ENCODE data around the gene ZMYND15. TPM values are rescaled to one million over a fixed set of nuclear protein-coding genes. Genes with fewer than 3 reads are reported as not detected.

The ZMYND15 gene
- total RNA-seq, 5 donors from 2014 or later (not counting 1 experiment from before 2014, with no cell fraction given), result 0.29 to 1.4 (median 0.44) TPM

DNA sequence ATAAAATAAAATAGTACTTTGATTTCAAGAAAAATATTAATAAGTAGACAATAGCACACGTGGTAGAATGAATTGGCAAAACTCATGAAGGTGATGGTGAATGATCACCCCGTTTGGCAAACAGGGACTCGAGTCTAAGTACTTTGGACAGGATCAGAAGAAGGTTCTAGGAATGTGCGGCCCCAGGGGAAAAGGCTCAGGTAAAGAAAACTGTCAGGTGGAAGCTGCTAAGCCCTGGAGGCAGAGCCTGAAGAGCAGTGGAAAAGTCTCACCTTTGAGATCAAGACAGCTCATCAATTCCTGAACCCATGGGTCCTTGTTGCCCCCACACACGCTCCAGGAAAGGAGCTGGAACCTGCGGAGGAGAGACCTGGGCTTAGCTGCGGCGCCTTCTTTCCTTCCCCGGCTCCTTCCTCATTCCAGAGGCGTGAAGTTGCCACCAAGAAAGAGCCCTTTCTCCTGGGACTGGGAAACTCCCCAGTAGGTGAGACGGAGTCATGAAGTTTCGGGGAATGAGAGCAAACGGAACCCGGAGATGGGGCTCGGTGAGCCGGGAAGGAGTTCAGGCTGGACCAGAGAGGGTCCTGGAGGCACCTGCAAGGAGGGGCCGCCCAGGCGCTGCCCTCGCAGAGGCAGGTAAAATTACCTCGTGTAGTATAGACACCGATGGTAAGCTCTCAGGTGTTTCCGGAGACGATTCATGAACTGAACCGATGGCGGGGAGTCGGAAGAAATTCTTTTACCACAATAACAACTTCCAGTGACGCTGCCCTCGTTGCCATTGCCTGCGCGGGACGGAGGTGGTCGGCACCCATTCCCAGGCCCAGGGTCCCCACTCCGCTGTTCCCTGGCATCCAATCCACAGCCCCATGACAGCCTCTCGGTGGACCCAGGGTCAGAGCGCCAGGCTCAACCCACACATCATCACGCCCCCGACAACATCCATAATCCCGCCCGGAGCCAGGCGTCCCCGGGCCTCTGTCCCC is 1.2 kb upstream of the ZMYND15 start:
- Histone ChIP-seq H3K27ac (ENCODE audit: low read length) (no peak overlapping the region), H3K4me1 (ENCODE audit: control insufficient read depth in 1 of 2, extremely low read depth in 1 of 2, insufficient read depth in 2 of 2, low read length in 2 of 2) (peaks cover 2 to 24% of the 10 kb centered on the region in 2 experiments), H3K4me3 (ENCODE audit: control insufficient read depth in 1 of 2, extremely low read depth in 1 of 2, low read length in 1 of 2) (peak overlapping the region; percentile 65 to 79), H3K9me3 (no peaks in the 10 kb centered on the region), H3K27me3 (replicated peaks in 1 of 2; ENCODE audit: control insufficient read depth in 2 of 2, extremely low read depth in 1 of 2, insufficient read depth in 2 of 2, low read length in 1 of 2) (peaks cover 7 to 47% of the 10 kb centered on the region in 2 experiments), H3K36me3 (ENCODE audit: control insufficient read depth in 2 of 2, extremely low read depth in 1 of 2, insufficient read depth in 1 of 2, low read length in 1 of 2) (no peaks in the 10 kb centered on the region)
- DNase-seq (peak in 25 of 35 experiments; percentile 19 to 60 (median 37)), ATAC-seq (replicated peaks in 1 of 4) (peak; percentile 46 to 70 (median 63))
- H3K27me3 Mint-ChIP-seq, result peaks cover 4 to 18% of the 10 kb centered on the region in 2 donors
- POLR2A ChIA-PET, result no interaction called here
- 26% methylated on average over 41 of the region's 41 CpGs for WGBS (ENCODE audit: insufficient coverage)
- peak overlapping the region; percentile 81 to 87 (median 84) for H3K4me3 Mint-ChIP-seq
- CTCF ChIA-PET, result no interaction called here
- no peaks in the 10 kb centered on the region for H3K36me3 Mint-ChIP-seq
- no peaks in the 10 kb centered on the region for H3K9me3 Mint-ChIP-seq
- H3K4me1 Mint-ChIP-seq, result peaks cover 15 to 26% (median 20%) of the 10 kb centered on the region in 3 donors
- H3K27ac Mint-ChIP-seq, result peak overlapping the region; percentile 63 to 73

DNA sequence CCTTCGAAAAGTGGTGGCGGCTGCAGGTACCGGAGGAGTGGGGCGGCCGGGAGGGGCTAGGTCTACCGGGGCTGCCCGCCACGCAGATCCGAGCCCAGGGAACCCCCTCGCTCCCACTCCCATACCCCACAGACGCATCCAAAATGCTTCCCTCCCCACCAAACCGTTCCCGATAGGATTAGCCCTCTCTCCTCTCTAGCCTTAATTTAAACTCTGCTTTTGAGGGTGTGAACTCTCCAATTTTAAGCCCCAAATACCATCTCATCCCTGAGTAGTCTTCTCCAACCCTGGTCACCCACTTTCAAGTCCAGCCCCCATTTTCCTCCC is 355 bp downstream of the ZMYND15 start:
- 15% methylated on average over 12 of the region's 13 CpGs for WGBS (ENCODE audit: insufficient coverage)
- no peak for DNase-seq
- H3K27ac ChIP-seq (ENCODE audit: low read length), result no peak overlapping the region
- ChIA-PET POLR2A (no interaction called here), CTCF (no interaction called here)
- H3K36me3 Mint-ChIP-seq, result no peaks in the 10 kb centered on the region
- peak overlapping the region; percentile 65 to 79 for H3K4me3 ChIP-seq (ENCODE audit: control insufficient read depth in 1 of 2, extremely low read depth in 1 of 2, low read length in 1 of 2)
- H3K4me1 Mint-ChIP-seq, result peaks cover 13 to 20% (median 17%) of the 10 kb centered on the region in 3 donors
- H3K9me3 ChIP-seq, result no peaks in the 10 kb centered on the region
- peaks cover 2 to 27% of the 10 kb centered on the region in 2 experiments for H3K4me1 ChIP-seq (ENCODE audit: control insufficient read depth in 1 of 2, extremely low read depth in 1 of 2, insufficient read depth in 2 of 2, low read length in 2 of 2)
- peaks cover 8 to 63% of the 10 kb centered on the region in 2 experiments for H3K27me3 ChIP-seq (replicated peaks in 1 of 2; ENCODE audit: control insufficient read depth in 2 of 2, extremely low read depth in 1 of 2, insufficient read depth in 2 of 2, low read length in 1 of 2)
- H3K4me3 Mint-ChIP-seq, result peak overlapping the region; percentile 77 to 88 (median 81)
- H3K27me3 Mint-ChIP-seq, result peaks cover 4 to 19% of the 10 kb centered on the region in 2 donors
- H3K27ac Mint-ChIP-seq, result peak overlapping the region; percentile 54 to 55
- H3K36me3 ChIP-seq (ENCODE audit: control insufficient read depth in 2 of 2, extremely low read depth in 1 of 2, insufficient read depth in 1 of 2, low read length in 1 of 2), result no peaks in the 10 kb centered on the region
- ATAC-seq (replicated peaks in 1 of 4), result no peak
- H3K9me3 Mint-ChIP-seq, result no peaks in the 10 kb centered on the region

DNA sequence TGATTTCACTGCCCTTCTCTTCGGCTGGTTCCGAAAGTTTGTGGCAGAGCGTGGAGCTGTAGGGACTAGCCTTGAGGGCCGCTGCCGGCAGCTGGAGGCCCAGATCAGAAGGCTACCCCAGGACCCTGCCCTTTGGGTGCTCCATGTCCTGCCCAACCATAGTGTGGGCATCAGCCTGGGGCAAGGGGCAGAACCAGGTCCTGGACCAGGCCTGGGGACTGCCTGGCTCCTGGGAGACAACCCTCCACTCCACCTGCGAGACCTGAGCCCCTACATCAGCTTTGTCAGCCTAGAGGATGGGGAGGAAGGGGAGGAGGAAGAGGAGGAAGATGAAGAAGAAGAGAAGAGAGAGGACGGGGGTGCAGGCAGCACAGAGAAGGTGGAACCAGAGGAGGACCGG is 951 bp downstream of the ZMYND15 start:
- no peak for ATAC-seq (replicated peaks in 1 of 4)
- Histone ChIP-seq H3K9me3 (no peaks in the 10 kb centered on the region), H3K4me3 (ENCODE audit: control insufficient read depth in 1 of 2, extremely low read depth in 1 of 2, low read length in 1 of 2) (no peak overlapping the region), H3K36me3 (ENCODE audit: control insufficient read depth in 2 of 2, extremely low read depth in 1 of 2, insufficient read depth in 1 of 2, low read length in 1 of 2) (no peaks in the 10 kb centered on the region), H3K27me3 (replicated peaks in 1 of 2; ENCODE audit: control insufficient read depth in 2 of 2, extremely low read depth in 1 of 2, insufficient read depth in 2 of 2, low read length in 1 of 2) (peaks cover 8 to 68% of the 10 kb centered on the region in 2 experiments), H3K4me1 (ENCODE audit: control insufficient read depth in 1 of 2, extremely low read depth in 1 of 2, insufficient read depth in 2 of 2, low read length in 2 of 2) (peaks cover 2 to 31% of the 10 kb centered on the region in 2 experiments), H3K27ac (ENCODE audit: low read length) (no peak overlapping the region)
- ChIA-PET CTCF (no interaction called here), POLR2A (no interaction called here)
- no peak for DNase-seq
- H3K9me3 Mint-ChIP-seq, result no peaks in the 10 kb centered on the region
- peak overlapping the region; percentile 77 to 88 (median 81) for H3K4me3 Mint-ChIP-seq
- WGBS (ENCODE audit: insufficient coverage), result 96% methylated on average over 5 of the region's 8 CpGs
- peak overlapping the region; percentile 54 to 55 for H3K27ac Mint-ChIP-seq
- peaks cover 13 to 22% (median 22%) of the 10 kb centered on the region in 3 donors for H3K4me1 Mint-ChIP-seq
- H3K27me3 Mint-ChIP-seq, result peaks cover 4 to 19% of the 10 kb centered on the region in 2 donors
- H3K36me3 Mint-ChIP-seq, result no peaks in the 10 kb centered on the region

DNA sequence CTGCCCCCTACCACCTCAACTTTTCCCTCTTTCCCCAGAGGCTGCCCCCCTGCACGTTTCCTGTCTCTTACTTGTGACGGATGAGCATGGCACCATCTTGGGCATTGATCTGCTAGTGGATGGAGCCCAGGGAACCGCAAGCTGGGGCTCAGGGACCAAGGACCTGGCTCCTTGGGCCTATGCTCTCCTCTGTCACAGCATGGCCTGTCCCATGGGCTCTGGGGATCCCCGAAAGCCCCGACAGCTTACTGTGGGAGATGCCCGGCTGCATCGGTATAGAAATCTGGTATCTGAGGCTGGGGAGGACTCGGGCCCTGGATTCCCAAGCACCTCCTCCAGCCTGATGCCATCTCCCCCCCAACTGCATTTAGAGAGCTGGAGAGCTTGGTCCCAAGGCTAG is 1.9 kb downstream of the ZMYND15 start:
- H3K27me3 ChIP-seq (replicated peaks in 1 of 2; ENCODE audit: control insufficient read depth in 2 of 2, extremely low read depth in 1 of 2, insufficient read depth in 2 of 2, low read length in 1 of 2), result peaks cover 7 to 73% of the 10 kb centered on the region in 2 experiments
- H3K9me3 Mint-ChIP-seq, result no peaks in the 10 kb centered on the region
- no peaks in the 10 kb centered on the region for H3K36me3 ChIP-seq (ENCODE audit: control insufficient read depth in 2 of 2, extremely low read depth in 1 of 2, insufficient read depth in 1 of 2, low read length in 1 of 2)
- 100% methylated on average over 2 of the region's 8 CpGs for WGBS (ENCODE audit: insufficient coverage)
- CTCF ChIA-PET, result no interaction called here
- H3K27ac Mint-ChIP-seq, result no peak overlapping the region
- H3K4me3 ChIP-seq (ENCODE audit: control insufficient read depth in 1 of 2, extremely low read depth in 1 of 2, low read length in 1 of 2), result no peak overlapping the region
- H3K27me3 Mint-ChIP-seq, result peaks cover 4 to 19% of the 10 kb centered on the region in 2 donors
- DNase-seq, result no peak
- H3K4me1 ChIP-seq (ENCODE audit: control insufficient read depth in 1 of 2, extremely low read depth in 1 of 2, insufficient read depth in 2 of 2, low read length in 2 of 2), result peaks cover 2 to 31% of the 10 kb centered on the region in 2 experiments
- no peaks in the 10 kb centered on the region for H3K9me3 ChIP-seq
- POLR2A ChIA-PET, result interaction anchor here (0.7 kb wide), 2 partner anchors 33 to 227 kb away, joined by 6 to 7 read pairs; no protein-coding TSS in a partner anchor
- H3K4me1 Mint-ChIP-seq, result peaks cover 13 to 23% (median 22%) of the 10 kb centered on the region in 3 donors
- no peak overlapping the region for H3K27ac ChIP-seq (ENCODE audit: low read length)
- H3K36me3 Mint-ChIP-seq, result no peaks in the 10 kb centered on the region
- H3K4me3 Mint-ChIP-seq, result peak overlapping the region; percentile 39 to 62 (median 51)
- ATAC-seq (replicated peaks in 1 of 4), result no peak

DNA sequence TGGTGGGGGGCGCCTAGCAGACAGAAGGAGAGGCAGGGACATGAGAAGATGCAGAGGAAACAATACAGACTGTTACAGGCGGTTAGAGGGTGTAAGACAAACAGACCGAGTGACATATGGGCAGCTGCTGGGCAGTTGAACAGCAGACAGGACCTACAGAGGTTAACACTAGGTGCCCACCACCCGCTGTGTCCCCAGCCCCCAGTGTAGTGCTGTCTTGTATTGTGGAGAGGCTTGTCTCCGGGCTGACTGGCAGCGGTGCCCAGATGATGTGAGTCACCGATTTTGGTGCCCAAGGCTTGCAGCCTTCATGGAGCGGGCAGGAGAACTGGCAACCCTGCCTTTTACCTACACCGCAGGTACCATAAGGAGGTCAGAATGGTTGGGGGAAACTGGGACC is 2.5 kb downstream of the ZMYND15 start:
- H3K9me3 Mint-ChIP-seq, result no peaks in the 10 kb centered on the region
- H3K9me3 ChIP-seq, result no peaks in the 10 kb centered on the region
- no peak overlapping the region for H3K27ac ChIP-seq (ENCODE audit: low read length)
- POLR2A ChIA-PET, result no interaction called here
- H3K4me1 Mint-ChIP-seq, result peaks cover 14 to 24% (median 22%) of the 10 kb centered on the region in 3 donors
- peaks cover 4 to 19% of the 10 kb centered on the region in 2 donors for H3K27me3 Mint-ChIP-seq
- H3K4me3 ChIP-seq (ENCODE audit: control insufficient read depth in 1 of 2, extremely low read depth in 1 of 2, low read length in 1 of 2), result no peak overlapping the region
- H3K27me3 ChIP-seq (replicated peaks in 1 of 2; ENCODE audit: control insufficient read depth in 2 of 2, extremely low read depth in 1 of 2, insufficient read depth in 2 of 2, low read length in 1 of 2), result peaks cover 7 to 74% of the 10 kb centered on the region in 2 experiments
- 85% methylated on average over 9 of the region's 9 CpGs for WGBS (ENCODE audit: insufficient coverage)
- H3K36me3 Mint-ChIP-seq, result no peaks in the 10 kb centered on the region
- peak overlapping the region in 1 of 2 donors; percentile 38 for H3K27ac Mint-ChIP-seq
- ATAC-seq (replicated peaks in 1 of 4) (no peak), DNase-seq (no peak)
- CTCF ChIA-PET, result no interaction called here
- no peak overlapping the region for H3K4me3 Mint-ChIP-seq
- peaks cover 2 to 32% of the 10 kb centered on the region in 2 experiments for H3K4me1 ChIP-seq (ENCODE audit: control insufficient read depth in 1 of 2, extremely low read depth in 1 of 2, insufficient read depth in 2 of 2, low read length in 2 of 2)
- no peaks in the 10 kb centered on the region for H3K36me3 ChIP-seq (ENCODE audit: control insufficient read depth in 2 of 2, extremely low read depth in 1 of 2, insufficient read depth in 1 of 2, low read length in 1 of 2)

DNA sequence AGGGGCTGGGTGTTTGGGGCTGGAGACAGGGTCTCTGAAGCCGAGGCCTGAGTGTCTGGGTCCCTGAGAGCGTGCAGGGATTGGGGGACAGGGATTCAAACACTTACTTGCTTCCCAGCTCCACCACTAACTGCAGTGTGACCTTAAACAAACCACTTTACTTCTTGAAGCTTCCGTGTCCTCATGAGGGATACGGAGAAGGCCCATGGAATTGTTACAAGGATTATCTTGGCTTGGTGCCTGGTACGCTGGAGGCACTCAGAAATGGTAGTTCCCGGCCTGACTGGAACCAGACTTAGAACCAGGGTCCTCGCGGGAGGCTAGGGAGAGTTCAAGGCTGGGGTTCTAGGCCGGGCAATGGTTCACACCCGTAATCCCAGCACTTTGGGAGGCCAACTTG is 3.0 kb downstream of the ZMYND15 start:
- H3K36me3 ChIP-seq (ENCODE audit: control insufficient read depth in 2 of 2, extremely low read depth in 1 of 2, insufficient read depth in 1 of 2, low read length in 1 of 2), result no peaks in the 10 kb centered on the region

More for the DNA sequence above, 3.0 kb downstream of the ZMYND15 start:
- WGBS (ENCODE audit: insufficient coverage), result 89% methylated on average over 6 of the region's 10 CpGs
- Histone ChIP-seq H3K27me3 (replicated peaks in 1 of 2; ENCODE audit: control insufficient read depth in 2 of 2, extremely low read depth in 1 of 2, insufficient read depth in 2 of 2, low read length in 1 of 2) (peaks cover 7 to 74% of the 10 kb centered on the region in 2 experiments), H3K4me1 (ENCODE audit: control insufficient read depth in 1 of 2, extremely low read depth in 1 of 2, insufficient read depth in 2 of 2, low read length in 2 of 2) (peaks cover 2 to 37% of the 10 kb centered on the region in 2 experiments), H3K9me3 (no peaks in the 10 kb centered on the region), H3K4me3 (ENCODE audit: control insufficient read depth in 1 of 2, extremely low read depth in 1 of 2, low read length in 1 of 2) (no peak overlapping the region), H3K27ac (ENCODE audit: low read length) (no peak overlapping the region)
- DNase-seq (no peak), ATAC-seq (replicated peaks in 1 of 4) (no peak)
- ChIA-PET POLR2A (no interaction called here), CTCF (no interaction called here)
- Mint-ChIP-seq H3K4me3 (no peak overlapping the region), H3K27ac (no peak overlapping the region), H3K4me1 (peaks cover 16 to 25% (median 23%) of the 10 kb centered on the region in 3 donors), H3K36me3 (no peaks in the 10 kb centered on the region), H3K9me3 (no peaks in the 10 kb centered on the region), H3K27me3 (peaks cover 4 to 19% of the 10 kb centered on the region in 2 donors)

Measured in T-cell (primary cell).